Measurements from ENCODE around the gene RNF126.

GRCh38 chr19:604355-604754 lies 58.7 kb downstream of the RNF126 start:
- TF ChIP-seq CTCF (IDR thresholded peaks at IDR 0.05) (no peak), POLR2AphosphoS5 (IDR thresholded peaks at IDR 0.05) (no peak), POLR2A (IDR thresholded peaks at IDR 0.05) (no peak)
